Measurements from ENCODE around the gene LTBP1. TPM values are rescaled to one million over a fixed set of nuclear protein-coding genes. Genes with fewer than 3 reads are reported as not detected.

The LTBP1 gene
- total and polyA plus RNA-seq, 11 donors: 23.5 to 150 (median 102) TPM

DNA sequence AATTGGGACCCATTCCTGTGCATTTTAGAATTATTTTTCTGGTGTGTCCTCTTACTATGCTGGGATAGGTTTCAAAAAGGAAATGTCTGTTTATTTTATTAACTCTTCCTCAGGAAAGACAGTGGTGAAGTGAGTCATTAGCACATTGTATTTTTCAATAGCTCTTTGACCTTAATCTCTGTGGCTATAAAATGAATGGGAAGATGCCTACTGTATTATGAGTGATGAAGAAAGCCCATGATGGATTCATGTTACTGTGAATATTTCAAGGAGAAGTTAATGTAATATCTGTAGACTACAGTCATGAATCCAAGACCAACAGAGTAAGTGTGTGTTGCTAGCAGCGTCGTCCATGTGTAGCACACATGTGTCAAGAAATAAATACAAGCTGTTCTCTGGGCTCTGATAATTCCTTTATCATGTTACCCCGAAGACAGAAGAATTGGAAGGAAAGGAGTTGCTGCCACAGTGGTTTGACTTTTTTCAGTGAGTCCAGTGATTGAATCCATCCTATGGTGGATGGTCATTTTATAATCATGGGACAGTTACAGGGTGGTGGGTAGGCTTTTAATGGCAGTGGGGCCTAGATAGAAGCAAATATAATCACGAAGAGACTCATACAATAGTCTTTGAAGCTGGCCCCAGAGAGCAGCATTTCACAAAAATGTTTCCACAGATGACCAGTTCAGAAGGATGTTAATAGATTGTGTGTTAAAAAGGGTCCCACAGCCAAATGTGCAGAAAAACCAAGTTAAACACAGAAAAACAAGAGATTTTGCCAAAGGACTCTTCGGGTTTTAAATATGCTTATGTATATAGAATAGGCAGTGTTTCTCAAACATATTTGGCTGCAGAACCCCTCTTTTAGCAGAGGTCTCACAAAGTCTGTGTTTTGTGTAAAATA lies 290.0 kb downstream of the LTBP1 start:
- H3K9me3 ChIP-seq: no peaks in the 10 kb centered on the region
- H3K4me1 ChIP-seq: peaks cover 0 to 14% (median 3%) of the 10 kb centered on the region in 12 donors
- ATAC-seq: peak in 1 of 4 donors; percentile 31
- TF ChIP-seq CTCF (IDR thresholded peaks at IDR 0.05): no peak
- TF ChIP-seq POLR2A (IDR thresholded peaks at IDR 0.05): no peak
- whole genome bisulfite sequencing, 4 donors: 66 to 73% (median 68%) methylated on average over 5 of the region's 5 CpGs
- no peak for DNase-seq
- intact Hi-C loops (cut with DNase I): no loop called here
- no peak overlapping the region for H3K27ac ChIP-seq
- no peaks in the 10 kb centered on the region for H3K27me3 ChIP-seq
- H3K36me3 ChIP-seq: peaks cover 0 to 3% (median 0%) of the 10 kb centered on the region in 9 donors
- no peak overlapping the region for H3K4me3 ChIP-seq

DNA sequence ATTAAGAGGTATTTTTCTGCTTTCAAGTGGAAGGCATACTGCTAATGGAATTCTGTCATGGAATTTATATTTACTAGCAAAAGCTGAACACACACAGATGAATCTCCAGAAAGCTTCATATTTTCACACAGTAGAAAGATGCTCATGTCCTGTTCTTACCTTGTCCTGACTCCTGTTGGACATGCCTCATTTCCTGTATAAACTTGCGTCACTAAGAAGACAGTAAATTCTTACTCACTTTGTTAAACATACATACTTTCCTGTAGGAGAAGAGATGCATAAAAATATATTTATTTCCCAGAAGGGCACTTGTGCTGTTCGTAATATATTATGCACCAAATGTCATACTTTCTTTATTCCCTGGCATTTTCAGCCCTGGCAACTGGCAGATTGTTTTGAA lies 291.4 kb downstream of the LTBP1 start:
- H3K9me3 ChIP-seq: no peaks in the 10 kb centered on the region
- DNase-seq (no peak), ATAC-seq (no peak)
- peaks cover 0 to 17% (median 5%) of the 10 kb centered on the region in 12 donors for H3K4me1 ChIP-seq
- WGBS, 4 donors: 87 to 91% (median 87%) methylated on average over 2 of the region's 2 CpGs
- no peak overlapping the region for H3K4me3 ChIP-seq
- H3K27ac ChIP-seq: no peak overlapping the region
- intact Hi-C loops (cut with DNase I): no loop called here
- peaks cover 0 to 3% (median 0%) of the 10 kb centered on the region in 9 donors for H3K36me3 ChIP-seq
- TF ChIP-seq CTCF (IDR thresholded peaks at IDR 0.05) (no peak), POLR2A (IDR thresholded peaks at IDR 0.05) (no peak)
- no peaks in the 10 kb centered on the region for H3K27me3 ChIP-seq

DNA sequence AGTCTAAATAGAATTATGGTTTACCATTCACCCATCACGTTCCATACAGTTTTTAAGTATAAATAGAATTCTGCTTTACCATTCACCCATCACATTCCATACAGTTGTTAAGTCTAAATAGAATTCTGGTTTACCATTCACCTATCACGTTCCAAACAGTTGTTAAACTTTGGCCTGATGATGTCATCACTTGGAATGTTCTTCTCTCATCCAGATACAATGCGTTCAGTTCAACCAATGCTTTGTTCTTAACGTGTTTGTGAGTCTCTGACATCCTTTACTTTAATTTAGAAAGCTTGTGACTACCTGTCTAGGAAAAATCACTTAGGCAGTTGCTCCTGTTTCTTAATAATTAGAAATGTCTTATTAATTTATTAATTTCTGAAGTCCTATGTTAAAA lies 293.4 kb downstream of the LTBP1 start:
- WGBS, 4 donors: 54 to 62% (median 60%) methylated on average over 4 of the region's 4 CpGs
- no peaks in the 10 kb centered on the region for H3K27me3 ChIP-seq
- H3K4me3 ChIP-seq: no peak overlapping the region
- DNase-seq (no peak), ATAC-seq (no peak)
- H3K4me1 ChIP-seq: peaks cover 0 to 17% (median 5%) of the 10 kb centered on the region in 12 donors
- H3K36me3 ChIP-seq: peaks cover 0 to 5% (median 0%) of the 10 kb centered on the region in 9 donors
- no peaks in the 10 kb centered on the region for H3K9me3 ChIP-seq
- intact Hi-C loops (cut with DNase I): no loop called here
- no peak for TF ChIP-seq CTCF (IDR thresholded peaks at IDR 0.05)
- no peak overlapping the region for H3K27ac ChIP-seq

DNA sequence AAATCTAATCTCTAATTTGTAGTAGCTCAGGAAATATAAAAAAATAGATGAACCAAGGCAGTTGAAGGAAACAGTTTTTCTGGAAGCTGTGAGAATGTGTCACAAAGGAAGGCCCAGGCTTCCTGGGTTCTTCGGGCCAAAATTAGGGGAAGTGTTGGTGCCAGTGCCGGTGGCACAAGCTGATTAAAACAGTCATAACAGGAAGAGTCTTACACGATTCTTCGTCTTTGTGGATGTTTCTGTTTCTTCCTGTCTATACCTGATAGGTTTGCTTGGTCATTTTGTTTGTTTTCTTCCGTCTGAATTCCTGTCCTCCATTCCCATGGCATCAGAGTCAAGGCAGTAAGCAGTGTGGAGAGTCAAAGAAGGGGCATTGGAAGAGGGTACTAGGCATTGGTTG lies 294.3 kb downstream of the LTBP1 start:
- no peak overlapping the region for H3K4me3 ChIP-seq
- TF ChIP-seq CTCF (IDR thresholded peaks at IDR 0.05) (no peak), POLR2A (IDR thresholded peaks at IDR 0.05) (no peak)
- ATAC-seq: no peak
- peaks cover 0 to 22% (median 5%) of the 10 kb centered on the region in 12 donors for H3K4me1 ChIP-seq
- intact Hi-C loops (cut with DNase I): no loop called here
- no peaks in the 10 kb centered on the region for H3K27me3 ChIP-seq
- peaks cover 0 to 5% (median 0%) of the 10 kb centered on the region in 9 donors for H3K36me3 ChIP-seq
- no peak for DNase-seq
- no peak overlapping the region for H3K27ac ChIP-seq
- WGBS, 4 donors: 65 to 73% (median 68%) methylated on average over 5 of the region's 5 CpGs
- H3K9me3 ChIP-seq: no peaks in the 10 kb centered on the region
